ENCODE data around the gene OGDH.
"Not testable (repeated sequence)": the region's sequence is repeated elsewhere in the genome, so short reads cannot be mapped to it uniquely, and the experiment has no call there.

The OGDH gene

GRCh38 chr7:44606341-44607140 lies at the start of gene OGDH:
TSS of gene OGDH (plus strand) at chr7:44606627. CDS start at chr7:44624344, 17,717 bp downstream.
- peak; percentile 97 to 99 for DNase-seq (ENCODE audit: low read depth in 2 of 2, low spot score in 1 of 2)

- DNase-seq (ENCODE audit: low read depth in 2 of 2, low spot score in 1 of 2): no peak
Measured at GRCh38 chr7:44557485-44557884, 48.9 kb upstream of the OGDH start.

- DNase-seq (ENCODE audit: low read depth in 2 of 2, low spot score in 1 of 2): no peak
Measured at GRCh38 chr7:44559485-44559884, 46.9 kb upstream of the OGDH start.

GRCh38 chr7:44561481-44561880 lies 44.9 kb upstream of the OGDH start:
- DNase-seq (ENCODE audit: low read depth in 2 of 2, low spot score in 1 of 2): no peak

GRCh38 chr7:44561962-44562621 lies 44.3 kb upstream of the OGDH start:
- DNase-seq (ENCODE audit: low read depth in 2 of 2, low spot score in 1 of 2): no peak

GRCh38 chr7:44562622-44562962 lies 43.8 kb upstream of the OGDH start:
- DNase-seq (ENCODE audit: low read depth in 2 of 2, low spot score in 1 of 2): not testable (repeated sequence)

GRCh38 chr7:44563171-44563679 lies 43.2 kb upstream of the OGDH start:
- DNase-seq (ENCODE audit: low read depth in 2 of 2, low spot score in 1 of 2): no peak

- DNase-seq (ENCODE audit: low read depth in 2 of 2, low spot score in 1 of 2): no peak
Measured at GRCh38 chr7:44564606-44565005, 41.8 kb upstream of the OGDH start.

GRCh38 chr7:44565097-44565794 lies 41.2 kb upstream of the OGDH start:
- peak in 1 of 2 donors; percentile 24 for DNase-seq (ENCODE audit: low read depth in 2 of 2, low spot score in 1 of 2)

GRCh38 chr7:44565795-44566559 lies 40.5 kb upstream of the OGDH start:
- DNase-seq (ENCODE audit: low read depth in 2 of 2, low spot score in 1 of 2): no peak

- DNase-seq (ENCODE audit: low read depth in 2 of 2, low spot score in 1 of 2): no peak
Measured at GRCh38 chr7:44566680-44567079, 39.7 kb upstream of the OGDH start.

GRCh38 chr7:44567884-44568283 lies 38.5 kb upstream of the OGDH start:
- DNase-seq (ENCODE audit: low read depth in 2 of 2, low spot score in 1 of 2): no peak

GRCh38 chr7:44568771-44569560 lies 37.5 kb upstream of the OGDH start:
- no peak for DNase-seq (ENCODE audit: low read depth in 2 of 2, low spot score in 1 of 2)

- DNase-seq (ENCODE audit: low read depth in 2 of 2, low spot score in 1 of 2): no peak
Measured at GRCh38 chr7:44569959-44570358, 36.5 kb upstream of the OGDH start.

GRCh38 chr7:44572771-44573170 lies 33.7 kb upstream of the OGDH start:
- DNase-seq (ENCODE audit: low read depth in 2 of 2, low spot score in 1 of 2): no peak

- DNase-seq (ENCODE audit: low read depth in 2 of 2, low spot score in 1 of 2): peak; percentile 84 to 86
Measured at GRCh38 chr7:44573464-44574286, 32.8 kb upstream of the OGDH start, which contains the start of gene DDX56. TSS of gene DDX56 (minus strand) at chr7:44573908. CDS start at chr7:44573895, 13 bp downstream.

- no peak for DNase-seq (ENCODE audit: low read depth in 2 of 2, low spot score in 1 of 2)
Measured at GRCh38 chr7:44574287-44574872, 32.0 kb upstream of the OGDH start.

GRCh38 chr7:44575054-44575453 lies 31.4 kb upstream of the OGDH start:
- DNase-seq (ENCODE audit: low read depth in 2 of 2, low spot score in 1 of 2): no peak

GRCh38 chr7:44576228-44576627 lies 30.2 kb upstream of the OGDH start:
- DNase-seq (ENCODE audit: low read depth in 2 of 2, low spot score in 1 of 2): no peak
